Limb (tissue), 2 donors: ENCODE data around the gene PCAT6.
"Not testable (repeated sequence)": the region's sequence is repeated elsewhere in the genome, so short reads cannot be mapped to it uniquely, and the experiment has no call there.

Experiments
- DNase-seq, 2 donors: peaks; one replicate each; pipeline ENCODE4 v3.0.0-alpha.2; 2016; ENCODE audit errors: extremely low spot score in 2 of 2

The PCAT6 gene

GRCh38 chr1:202807451-202807925, 3.3 kb upstream of the PCAT6 start:
- DNase-seq: peak in 1 of 2 donors; percentile 78

GRCh38 chr1:202807926-202808757, 2.6 kb upstream of the PCAT6 start, which contains the start of gene KDM5B:
Gene KDM5B, minus strand, starts transcription at chr1:202808421. Its CDS starts 116 bp downstream, at chr1:202808305.
- peak; percentile 47 to 88 for DNase-seq

- DNase-seq: no peak
Measured at GRCh38 chr1:202809597-202810159, 1.1 kb upstream of the PCAT6 start.

- DNase-seq: no peak
Measured at GRCh38 chr1:202810193-202810614, 550 bp upstream of the PCAT6 start.

- DNase-seq: peak in 1 of 2 donors; percentile 69
Measured at GRCh38 chr1:202811296-202812175, 782 bp downstream of the PCAT6 start.

GRCh38 chr1:202812176-202813026, 1.6 kb downstream of the PCAT6 start:
- no peak for DNase-seq

- DNase-seq: no peak
Measured at GRCh38 chr1:202815120-202815519, 4.4 kb downstream of the PCAT6 start.

- no peak for DNase-seq
Measured at GRCh38 chr1:202818819-202819218, 8.1 kb downstream of the PCAT6 start.

- no peak for DNase-seq
Measured at GRCh38 chr1:202821467-202821866, 10.7 kb downstream of the PCAT6 start.

GRCh38 chr1:202825748-202826147, 15.0 kb downstream of the PCAT6 start:
- DNase-seq: no peak

- DNase-seq: not testable (repeated sequence)
Measured at GRCh38 chr1:202829223-202829622, 18.5 kb downstream of the PCAT6 start.

- no peak for DNase-seq
Measured at GRCh38 chr1:202831906-202832305, 21.2 kb downstream of the PCAT6 start.

- DNase-seq: no peak
Measured at GRCh38 chr1:202834771-202835547, 24.2 kb downstream of the PCAT6 start.

- DNase-seq: no peak
Measured at GRCh38 chr1:202835548-202836072, 24.9 kb downstream of the PCAT6 start.

GRCh38 chr1:202836623-202837403, 26.1 kb downstream of the PCAT6 start:
- DNase-seq: no peak

- no peak for DNase-seq
Measured at GRCh38 chr1:202837746-202838262, 27.1 kb downstream of the PCAT6 start.

GRCh38 chr1:202843081-202843480, 32.3 kb downstream of the PCAT6 start:
- peak in 1 of 2 donors; percentile 43 for DNase-seq

GRCh38 chr1:202844259-202844658, 33.5 kb downstream of the PCAT6 start:
- no peak for DNase-seq

GRCh38 chr1:202844935-202845334, 34.2 kb downstream of the PCAT6 start:
- no peak for DNase-seq
